ENCODE measurements around the gene GCC2. TPM values are rescaled to one million over a fixed set of nuclear protein-coding genes. Genes with fewer than 3 reads are reported as not detected.

GCC2 gene
- total and polyA plus RNA-seq, 2 of the 8 experiments (the other 6 are each of a cell fraction or from before 2014, with no cell fraction given): 4.6 to 54.9 TPM

GRCh38 chr2:108414945-108415344 lies 34.1 kb upstream of the GCC2 start:
- Histone ChIP-seq H2AK5ac (ENCODE audit: low read depth, low read length) (no peak overlapping the region), H3K18ac (ENCODE audit: extremely low read depth, low read length) (no peak overlapping the region), H3K27ac (ENCODE audit: low read depth, low read length) (no peak overlapping the region), H3K4me1 (replicated peaks in 1 of 4; ENCODE audit: control insufficient read depth in 3 of 4, insufficient read depth in 4 of 4, low read length in 3 of 4) (no peaks in the 10 kb centered on the region), H2BK120ac (replicated peaks; ENCODE audit: low read depth, low read length) (no peak overlapping the region), H3K4ac (replicated peaks; ENCODE audit: insufficient read length, low read depth, low read length) (no peak overlapping the region), H4K20me1 (replicated peaks in 1 of 2; ENCODE audit: control insufficient read depth in 1 of 2, insufficient read depth in 2 of 2, low read length in 2 of 2) (no peaks in the 10 kb centered on the region), H2BK5ac (ENCODE audit: low read depth, low read length) (no peak overlapping the region), H3K36me3 (ENCODE audit: control insufficient read depth in 2 of 4, insufficient read depth in 4 of 4, low read length in 3 of 4) (no peaks in the 10 kb centered on the region), H3K79me1 (ENCODE audit: low read depth, low read length) (no peaks in the 10 kb centered on the region), H3K4me3 (ENCODE audit: extremely low read depth in 1 of 4, insufficient read depth in 2 of 4, low read depth in 3 of 4, low read length in 4 of 4) (no peak overlapping the region), H3K23ac (ENCODE audit: insufficient read length) (no peak overlapping the region), H3K9ac (replicated peaks in 1 of 4; ENCODE audit: extremely low read depth in 1 of 4, low read depth in 3 of 4, low read length in 3 of 4) (no peak overlapping the region), H4K5ac (ENCODE audit: insufficient read length, low read depth, low read length) (no peak overlapping the region), H3K56ac (replicated peaks; ENCODE audit: insufficient read length, low read depth, low read length) (no peak overlapping the region), H4K91ac (replicated peaks; ENCODE audit: insufficient read length, low read length) (no peak overlapping the region), H3K14ac (ENCODE audit: insufficient read length) (no peak overlapping the region), H3K27me3 (replicated peaks in 1 of 4; ENCODE audit: control insufficient read depth in 3 of 4, extremely low read depth in 1 of 4, insufficient read depth in 3 of 4, low read length in 3 of 4) (no peaks in the 10 kb centered on the region), H3K9me3 (ENCODE audit: insufficient read depth in 2 of 2, low read depth in 1 of 2, low read length in 1 of 2) (no peaks in the 10 kb centered on the region), H3K79me2 (ENCODE audit: control insufficient read depth in 1 of 2, insufficient read depth in 2 of 2, low read length in 2 of 2) (no peaks in the 10 kb centered on the region), H4K8ac (ENCODE audit: extremely low read depth, insufficient read depth, low read length) (no peak overlapping the region), H2BK15ac (ENCODE audit: low read length) (no peak overlapping the region), H3K4me2 (ENCODE audit: insufficient read depth in 1 of 2, low read depth in 2 of 2, low read length in 2 of 2) (no peak overlapping the region), H2BK12ac (ENCODE audit: low read depth, low read length) (no peak overlapping the region), H3K23me2 (ENCODE audit: low read depth, low read length) (no peaks in the 10 kb centered on the region), H2BK20ac (ENCODE audit: low read length) (no peak overlapping the region), H2AFZ (ENCODE audit: low read length) (no peak overlapping the region)
- ChIA-PET CTCF (ENCODE audit: partially characterized antibody) (interaction anchor here (1.6 kb wide), 1 partner anchor 13 kb away, joined by 4 read pairs; no protein-coding TSS in a partner anchor), POLR2A (ENCODE audit: partially characterized antibody) (no interaction called here)
- FAIRE-seq (no peak), DNase-seq (ENCODE audit: low read depth in 1 of 2, low spot score in 2 of 2) (no peak)
- WGBS, 2 experiments (ENCODE audit: extremely low coverage in 1 of 2, insufficient coverage in 1 of 2, insufficient read length in 1 of 2, insufficient replicate concordance in 2 of 2, low coverage in 1 of 2, low lambda C conversion rate in 2 of 2, missing lambda C conversion rate in 1 of 2): 82% methylated on average over 2 of the region's 2 CpGs; no CpG with 5 or more reads in 1 of the 2 experiments
- TF ChIP-seq E2F6 (IDR thresholded peaks at IDR 0.05): no peak
- no peak for TF ChIP-seq CHD2 (IDR thresholded peaks at IDR 0.05; ENCODE audit: low read length)
